Gastroesophageal sphincter (tissue), 4 donors: ENCODE results near the gene VAV2. TPM values are rescaled to one million over a fixed set of nuclear protein-coding genes. Genes with fewer than 3 reads are reported as not detected.
A peak's percentile ranks its signal among the peaks of the same experiment; 100 is the strongest.

ENCODE experiments used
- ATAC-seq: fragments of 150-250 bp; one replicate; pipeline ENCODE4 v1.9.1; 2016; ENCODE audit warnings: mild to moderate bottlenecking, moderate library complexity
- H3K27ac ChIP-seq, 4 donors: fragments of 200-600 bp; sonication (generic) in 3 of 4; 1 replicate in 3 of 4; 2 replicates in 1 of 4; pipeline ENCODE4 v1.5.1; 2016 to 2019
- H3K27me3 ChIP-seq: fragments of 200-600 bp; sonication (generic); one replicate; pipeline ENCODE4 v1.5.1; 2019
- H3K36me3 ChIP-seq, 2 donors: fragments of 200-600 bp; sonication (generic); one replicate each; pipeline ENCODE4 v1.5.1; 2019; ENCODE audit warnings: control low read depth in 1 of 2
- H3K4me1 ChIP-seq, 3 donors: fragments of 200-600 bp; sonication (generic); 1 replicate in 2 of 3; 2 replicates in 1 of 3; pipeline ENCODE4 v1.5.1; 2016 to 2019; ENCODE audit warnings: control low read depth in 2 of 3
- H3K4me3 ChIP-seq, 2 donors: fragments of 200-600 bp; sonication (generic); one replicate each; pipeline ENCODE4 v1.5.1; 2019; ENCODE audit warnings: mild to moderate bottlenecking in 1 of 2, moderate library complexity in 1 of 2
- H3K9me3 ChIP-seq, 3 donors: fragments of 200-600 bp; sonication (generic); one replicate each; pipeline ENCODE4 v1.5.1; 2017 to 2019; ENCODE audit warnings: control low read depth in 2 of 3
- EP300 ChIP-seq: sonication (generic); formaldehyde crosslinking; IDR thresholded peaks from one replicate; pipeline ENCODE4 v1.6.1; 2017; ENCODE audit warnings: antibody characterized with exemption, mild to moderate bottlenecking
- POLR2A ChIP-seq, 2 donors: fragments of 450-650 bp; IDR thresholded peaks; one replicate each; pipeline ENCODE4 v1.6.1; 2017; ENCODE audit warnings: antibody characterized with exemption in 2 of 2, mild to moderate bottlenecking in 2 of 2, moderate library complexity in 1 of 2
- POLR2AphosphoS5 ChIP-seq: sonication (generic); formaldehyde crosslinking; IDR thresholded peaks from one replicate; pipeline ENCODE4 v1.6.1; 2017; ENCODE audit warnings: antibody characterized with exemption
- WGBS, 2 donors: methylation state at CpG; one replicate each; pipeline ENCODE4 v1.1.5; 2018; ENCODE audit warnings: low coverage in 1 of 2; 5-methylcytosine and 5-hydroxymethylcytosine counted together
- total RNA-seq, 4 donors: library from RNA; depleted of rRNA; stranded (reverse); fragments of >200 nt; gene quantifications; one replicate each; pipeline ENCODE4 v1.1.0, GENCODE V29; 2016
- TF ChIP-seq, protein P1 (sequence below), 4 experiments: fragments of 200-600 bp in 2 of 4; fragments of 450-650 bp in 2 of 4; sonication (generic) in 1 of 4; IDR thresholded peaks; one replicate each; pipeline ENCODE4 v1.5.1; 2017 to 2019; ENCODE audit warnings: antibody characterized with exemption in 4 of 4, mild to moderate bottlenecking in 2 of 4, moderate library complexity in 2 of 4

VAV2 gene
- total RNA-seq, 4 donors from 2014 or later, result 7.7 to 16.8 (median 8.9) TPM

DNA sequence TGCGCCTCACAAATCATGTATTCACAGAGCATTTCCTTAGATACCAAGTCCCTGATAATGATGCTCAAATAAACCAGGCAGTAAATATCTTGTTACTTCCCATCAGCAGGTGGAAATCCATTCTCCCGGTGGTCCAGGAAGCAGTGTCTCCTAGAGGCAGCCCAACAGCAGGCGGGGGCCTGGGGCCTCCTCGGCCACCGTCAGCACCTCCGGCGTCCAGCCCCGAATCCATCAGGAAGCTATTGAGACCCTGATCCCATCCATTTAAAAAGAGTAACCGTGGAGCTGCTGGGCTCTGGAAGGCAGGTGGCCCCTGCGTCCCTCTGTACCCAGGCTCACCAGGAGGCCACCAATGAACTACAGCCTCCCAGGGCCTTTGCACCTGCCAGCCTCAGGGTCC lies 54.0 kb downstream of the VAV2 start:
- H3K4me1 ChIP-seq, result peaks cover 0 to 16% (median 4%) of the 10 kb centered on the region in 3 donors
- H3K36me3 ChIP-seq, result peaks cover 0 to 25% of the 10 kb centered on the region in 2 donors
- H3K4me3 ChIP-seq, result no peak overlapping the region
- no peaks in the 10 kb centered on the region for H3K27me3 ChIP-seq
- H3K27ac ChIP-seq, result no peak overlapping the region
- 100% methylated on average over 1 of the region's 10 CpGs; no CpG with 5 or more reads in 1 of the 2 donors for WGBS, 2 donors
- no peaks in the 10 kb centered on the region for H3K9me3 ChIP-seq
- ATAC-seq, result no peak
- TF ChIP-seq POLR2A (IDR thresholded peaks at IDR 0.05) (no peak), POLR2AphosphoS5 (no peak), EP300 (no peak)

DNA sequence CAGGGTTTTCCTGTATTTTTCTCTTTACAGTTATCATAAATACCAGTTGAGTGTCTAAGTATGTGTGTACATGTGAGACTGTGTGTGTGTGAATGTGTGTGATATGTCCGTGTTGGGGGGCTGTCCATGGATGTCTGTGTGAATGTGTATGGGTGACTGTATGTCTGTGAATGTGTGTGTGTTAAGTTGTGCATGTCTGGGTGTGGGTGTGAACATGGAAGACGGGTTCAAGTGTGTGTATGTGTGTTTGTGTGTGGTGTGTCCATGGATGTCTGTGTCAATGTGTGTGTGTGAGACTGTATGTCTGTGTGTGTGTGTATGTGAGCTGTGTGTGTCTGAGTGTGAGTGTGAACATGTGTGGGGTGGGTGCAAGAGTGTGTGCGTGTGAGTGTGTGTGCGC lies 55.0 kb downstream of the VAV2 start:
- peaks cover 0 to 25% of the 10 kb centered on the region in 2 donors for H3K36me3 ChIP-seq
- no peaks in the 10 kb centered on the region for H3K9me3 ChIP-seq
- H3K4me1 ChIP-seq, result peaks cover 0 to 26% (median 4%) of the 10 kb centered on the region in 3 donors
- TF ChIP-seq POLR2A (IDR thresholded peaks at IDR 0.05) (no peak), EP300 (no peak), POLR2AphosphoS5 (no peak)
- TF ChIP-seq, protein P1, sequence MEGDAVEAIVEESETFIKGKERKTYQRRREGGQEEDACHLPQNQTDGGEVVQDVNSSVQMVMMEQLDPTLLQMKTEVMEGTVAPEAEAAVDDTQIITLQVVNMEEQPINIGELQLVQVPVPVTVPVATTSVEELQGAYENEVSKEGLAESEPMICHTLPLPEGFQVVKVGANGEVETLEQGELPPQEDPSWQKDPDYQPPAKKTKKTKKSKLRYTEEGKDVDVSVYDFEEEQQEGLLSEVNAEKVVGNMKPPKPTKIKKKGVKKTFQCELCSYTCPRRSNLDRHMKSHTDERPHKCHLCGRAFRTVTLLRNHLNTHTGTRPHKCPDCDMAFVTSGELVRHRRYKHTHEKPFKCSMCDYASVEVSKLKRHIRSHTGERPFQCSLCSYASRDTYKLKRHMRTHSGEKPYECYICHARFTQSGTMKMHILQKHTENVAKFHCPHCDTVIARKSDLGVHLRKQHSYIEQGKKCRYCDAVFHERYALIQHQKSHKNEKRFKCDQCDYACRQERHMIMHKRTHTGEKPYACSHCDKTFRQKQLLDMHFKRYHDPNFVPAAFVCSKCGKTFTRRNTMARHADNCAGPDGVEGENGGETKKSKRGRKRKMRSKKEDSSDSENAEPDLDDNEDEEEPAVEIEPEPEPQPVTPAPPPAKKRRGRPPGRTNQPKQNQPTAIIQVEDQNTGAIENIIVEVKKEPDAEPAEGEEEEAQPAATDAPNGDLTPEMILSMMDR (IDR thresholded peaks at IDR 0.05), result no peak
- no peaks in the 10 kb centered on the region for H3K27me3 ChIP-seq
- 78 to 80% methylated on average over 3 to 4 of the region's 4 CpGs for WGBS, 2 donors
- H3K4me3 ChIP-seq, result no peak overlapping the region
- no peak for ATAC-seq
- no peak overlapping the region for H3K27ac ChIP-seq

DNA sequence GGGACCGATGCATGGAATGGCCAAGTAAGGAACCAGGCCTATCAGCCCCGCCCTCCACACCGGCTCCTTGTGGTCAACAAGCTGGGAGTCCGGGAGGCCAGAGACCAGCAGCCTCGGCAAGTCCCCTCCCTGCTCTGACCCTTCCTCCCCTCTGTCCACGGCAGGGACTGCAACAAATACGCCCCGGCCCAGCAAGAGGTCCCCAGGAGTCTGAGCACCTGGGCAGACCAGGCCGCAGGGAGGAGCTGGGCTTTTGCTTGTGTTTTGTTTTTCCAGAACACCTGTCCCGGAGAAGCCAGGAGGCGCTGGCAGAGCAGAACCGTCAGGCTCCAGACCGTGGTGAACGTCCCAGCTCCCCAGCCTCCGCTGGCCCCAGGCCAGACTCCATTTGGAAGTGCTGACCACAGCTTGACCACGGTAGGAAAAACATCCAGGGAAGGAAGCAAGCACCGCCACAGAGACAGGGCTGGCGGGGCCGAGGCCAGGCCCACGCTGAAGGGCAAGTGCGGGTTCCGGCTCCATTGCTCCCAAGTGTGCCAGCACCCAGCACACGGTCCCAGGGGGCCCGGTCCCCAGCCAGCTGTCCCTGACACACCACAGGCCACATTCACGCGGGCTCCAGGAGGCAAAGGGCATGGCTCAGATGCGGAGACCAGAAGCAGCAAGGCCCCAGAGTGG lies 56.7 kb downstream of the VAV2 start:
- H3K36me3 ChIP-seq, result peaks cover 0 to 25% of the 10 kb centered on the region in 2 donors
- peaks cover 0 to 31% (median 4%) of the 10 kb centered on the region in 3 donors for H3K4me1 ChIP-seq
- 80% methylated on average over 1 of the region's 27 CpGs; no CpG with 5 or more reads in 1 of the 2 donors for WGBS, 2 donors
- no peaks in the 10 kb centered on the region for H3K27me3 ChIP-seq
- TF ChIP-seq, protein P1 (IDR thresholded peaks at IDR 0.05), result peak in 1 of 4 experiments; percentile 23
- no peak for TF ChIP-seq EP300
- no peak for TF ChIP-seq POLR2AphosphoS5
- no peak for TF ChIP-seq POLR2A (IDR thresholded peaks at IDR 0.05)
- H3K9me3 ChIP-seq, result no peaks in the 10 kb centered on the region
- ATAC-seq, result no peak
- no peak overlapping the region for H3K4me3 ChIP-seq
- peak overlapping the region in 3 of 4 donors; percentile 2 to 59 (median 56) for H3K27ac ChIP-seq

DNA sequence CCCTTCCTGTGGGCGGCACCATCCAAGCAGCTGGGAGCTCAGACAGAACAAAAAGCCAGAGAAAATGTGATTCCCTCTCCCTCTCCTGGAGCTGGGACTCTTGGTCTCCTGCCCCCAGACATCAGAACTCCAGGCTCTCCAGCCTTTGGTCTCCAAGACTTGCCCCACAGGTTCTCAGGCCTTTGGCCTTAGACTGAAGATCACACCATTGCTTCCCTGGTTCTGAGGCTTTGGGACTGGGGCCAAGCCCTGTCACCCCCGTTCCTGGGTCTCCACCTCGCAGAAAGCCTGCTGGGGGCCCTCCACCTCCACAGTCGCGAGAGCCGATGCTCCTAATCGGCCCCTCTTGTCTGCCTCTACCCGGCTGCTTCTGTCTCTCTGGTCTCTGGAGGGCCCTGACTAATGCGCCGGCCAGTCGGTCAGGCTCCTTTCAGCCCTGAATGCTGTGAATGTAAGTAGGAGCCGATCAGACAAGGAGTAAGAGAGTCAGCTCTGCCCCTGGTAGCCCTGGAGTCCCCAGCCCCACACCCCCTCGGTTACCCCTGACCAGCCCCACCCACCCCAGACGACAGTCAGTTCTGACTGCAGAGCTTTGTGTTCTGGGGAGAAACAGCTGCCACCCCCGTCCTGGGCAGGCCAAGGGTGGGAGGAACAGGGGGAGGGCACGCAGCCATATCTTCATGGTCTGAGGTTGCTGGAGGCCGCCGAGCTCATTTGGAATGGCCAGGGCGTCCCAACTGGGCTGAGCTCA lies 57.5 kb downstream of the VAV2 start:
- H3K36me3 ChIP-seq, result peaks cover 0 to 25% of the 10 kb centered on the region in 2 donors
- H3K4me1 ChIP-seq, result peaks cover 0 to 31% (median 4%) of the 10 kb centered on the region in 3 donors
- H3K4me3 ChIP-seq, result no peak overlapping the region
- TF ChIP-seq, protein P1 (IDR thresholded peaks at IDR 0.05), result no peak
- TF ChIP-seq EP300 (no peak), POLR2AphosphoS5 (no peak), POLR2A (IDR thresholded peaks at IDR 0.05) (no peak)
- H3K27me3 ChIP-seq, result no peaks in the 10 kb centered on the region
- H3K27ac ChIP-seq, result peak overlapping the region in 3 of 4 donors; percentile 2 to 56 (median 15)
- no peaks in the 10 kb centered on the region for H3K9me3 ChIP-seq
- no peak for ATAC-seq
- WGBS, 2 donors, result 80% methylated on average over 2 of the region's 19 CpGs; no CpG with 5 or more reads in 1 of the 2 donors

DNA sequence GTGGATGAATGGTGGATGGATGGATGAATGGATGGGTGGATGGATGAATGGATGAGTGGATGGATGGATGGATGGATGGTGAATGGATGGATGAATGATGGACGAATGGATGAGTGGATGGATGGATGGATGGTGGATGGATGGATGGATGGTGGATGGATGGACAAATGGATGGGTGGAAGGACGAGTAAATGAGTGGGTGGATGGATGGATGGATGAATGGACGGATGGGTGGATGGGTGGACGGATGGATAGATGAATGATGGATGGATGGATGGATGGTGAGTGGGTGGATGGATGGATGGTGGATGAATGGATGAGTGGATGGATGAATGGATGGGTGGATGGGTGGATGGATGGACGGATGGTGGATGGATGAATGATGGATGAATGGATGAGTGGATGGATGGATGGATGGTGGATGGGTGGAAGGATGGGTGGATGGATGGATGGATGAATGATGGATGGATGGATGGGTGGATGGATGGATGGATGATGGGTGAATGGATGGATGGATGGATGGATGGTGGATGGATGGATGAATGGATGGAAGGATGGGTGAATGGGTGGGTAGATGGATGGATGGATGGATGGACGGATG lies 58.6 kb downstream of the VAV2 start:
- no peak for TF ChIP-seq POLR2A (IDR thresholded peaks at IDR 0.05)
- TF ChIP-seq, protein P1 (IDR thresholded peaks at IDR 0.05), result no peak
- no peak for TF ChIP-seq EP300
- TF ChIP-seq POLR2AphosphoS5, result no peak
- H3K4me1 ChIP-seq, result peaks cover 0 to 31% (median 4%) of the 10 kb centered on the region in 3 donors
- no peak overlapping the region for H3K4me3 ChIP-seq
- 78 to 80% methylated on average over 6 of the region's 6 CpGs for WGBS, 2 donors
- ATAC-seq, result no peak
- H3K27me3 ChIP-seq, result no peaks in the 10 kb centered on the region
- peaks cover 0 to 18% of the 10 kb centered on the region in 2 donors for H3K36me3 ChIP-seq
- H3K27ac ChIP-seq, result no peak overlapping the region
- no peaks in the 10 kb centered on the region for H3K9me3 ChIP-seq
